Right ventricle myocardium inferior (tissue), 1 donor: ENCODE results near the gene PTGR1. TPM values are rescaled to one million over a fixed set of nuclear protein-coding genes. Genes with fewer than 3 reads are reported as not detected.
A peak's percentile ranks its signal among the peaks of the same experiment; 100 is the strongest.
"Not testable (repeated sequence)": the region's sequence is repeated elsewhere in the genome, so short reads cannot be mapped to it uniquely, and the experiment has no call there.

Experiments
- ATAC-seq: fragments of 200-7000 bp; cut with Tn5 transposase; one replicate; pipeline ENCODE4 v1.9.1; 2020; ENCODE audit warnings: mild to moderate bottlenecking, moderate library complexity
- DNase-seq: peaks from one replicate; pipeline ENCODE4 v3.0.0; 2021; ENCODE audit errors: missing footprints
- intact Hi-C: fragments of 100-400 bp; cut with DNase I; formaldehyde crosslinking; loops from one replicate; pipeline ENCODE4 v1.11.0; 2022
- total RNA-seq: library from RNA; stranded (reverse); fragmentation: NEBNext Ultra II Directional; extraction: Animal tissue kit (Norgen Biotek cat#: 25700); gene quantifications from one replicate; pipeline ENCODE4 v1.2.1, GENCODE V29; 2021
- donor health status: DM: no; HTN: yes; CAD: no; lungs with severe emphysema.

Gene PTGR1
- total RNA-seq, 1 donor from 2014 or later, result 44.9 TPM

- intact Hi-C loops, result no loop called here
- ATAC-seq, result peak; percentile 72
- DNase-seq, result no peak
These were observed 22.5 kb upstream of the PTGR1 start for GRCh38 chr9:111621895-111622480.

GRCh38 chr9:111617349-111617748 lies 17.9 kb upstream of the PTGR1 start:
- intact Hi-C loops, result not testable (repeated sequence)

GRCh38 chr9:111615928-111616327 lies 16.5 kb upstream of the PTGR1 start:
- no peak for ATAC-seq
- intact Hi-C loops, result no loop called here

More at GRCh38 chr9:111617349-111617748, 17.9 kb upstream of the PTGR1 start:
- not testable (repeated sequence) for DNase-seq, ATAC-seq

GRCh38 chr9:111613436-111614040 lies 14.1 kb upstream of the PTGR1 start:
- DNase-seq (no peak), ATAC-seq (no peak)
- intact Hi-C loops, result no loop called here

More at GRCh38 chr9:111615928-111616327, 16.5 kb upstream of the PTGR1 start:
- no peak for DNase-seq

- intact Hi-C loops, result no loop called here
- ATAC-seq (no peak), DNase-seq (no peak)
These were observed 11.4 kb upstream of the PTGR1 start for GRCh38 chr9:111610845-111611244.

- DNase-seq (no peak), ATAC-seq (no peak)
- intact Hi-C loops, result no loop called here
These were observed 10.7 kb upstream of the PTGR1 start for GRCh38 chr9:111610149-111610548.

- ATAC-seq (no peak), DNase-seq (no peak)
- intact Hi-C loops, result no loop called here
These were observed 5.7 kb upstream of the PTGR1 start for GRCh38 chr9:111605041-111605559.

GRCh38 chr9:111604054-111604615 lies 4.7 kb upstream of the PTGR1 start:
- no peak for DNase-seq
- ATAC-seq, result no peak
- intact Hi-C loops, result no loop called here

- ATAC-seq, result no peak
- intact Hi-C loops, result no loop called here
- DNase-seq, result no peak
These were observed 3.6 kb upstream of the PTGR1 start for GRCh38 chr9:111603041-111603440.

- intact Hi-C loops, result no loop called here
- DNase-seq, result no peak
- ATAC-seq, result no peak
These were observed 2.0 kb upstream of the PTGR1 start for GRCh38 chr9:111601237-111602018.

GRCh38 chr9:111599955-111600343 lies 502 bp upstream of the PTGR1 start:
- intact Hi-C loops, result loop anchor here (2.0 to 10.0 kb wide), 2 partner anchors 31 to 95 kb away; partner anchors contain the start of gene DNAJC25
- DNase-seq (no peak), ATAC-seq (no peak)

- no peak for DNase-seq
- intact Hi-C loops, result loop anchor here (2.0 to 10.0 kb wide), 2 partner anchors 32 to 96 kb away; partner anchors contain the start of gene DNAJC25
These were observed 735 bp downstream of the PTGR1 start for GRCh38 chr9:111598733-111599091.

GRCh38 chr9:111597852-111598732 lies 1.4 kb downstream of the PTGR1 start:
- intact Hi-C loops, result loop anchor here (2.0 to 10.0 kb wide), 2 partner anchors 33 to 97 kb away; partner anchors contain the start of gene DNAJC25
- ATAC-seq (peak; percentile 74), DNase-seq (peak; percentile 85)

More at GRCh38 chr9:111598733-111599091, 735 bp downstream of the PTGR1 start:
- ATAC-seq, result peak; percentile 62

- intact Hi-C loops, result no loop called here
- ATAC-seq (no peak), DNase-seq (no peak)
These were observed 10.6 kb downstream of the PTGR1 start for GRCh38 chr9:111588846-111589245.

- intact Hi-C loops, result no loop called here
- no peak for DNase-seq
These were observed 13.1 kb downstream of the PTGR1 start for GRCh38 chr9:111586378-111586777.

GRCh38 chr9:111582888-111583287 lies 16.6 kb downstream of the PTGR1 start:
- intact Hi-C loops, result no loop called here
- ATAC-seq (no peak), DNase-seq (peak; percentile 71)

More at GRCh38 chr9:111586378-111586777, 13.1 kb downstream of the PTGR1 start:
- ATAC-seq, result no peak

GRCh38 chr9:111572950-111573604 lies 26.4 kb downstream of the PTGR1 start:
- DNase-seq (no peak), ATAC-seq (peak; percentile 37)
- intact Hi-C loops, result no loop called here

GRCh38 chr9:111568127-111568526 lies 31.3 kb downstream of the PTGR1 start:
- intact Hi-C loops, ATAC-seq, DNase-seq: not testable (repeated sequence)
